ENCODE measurements around the gene LAT.

Gene LAT

DNA sequence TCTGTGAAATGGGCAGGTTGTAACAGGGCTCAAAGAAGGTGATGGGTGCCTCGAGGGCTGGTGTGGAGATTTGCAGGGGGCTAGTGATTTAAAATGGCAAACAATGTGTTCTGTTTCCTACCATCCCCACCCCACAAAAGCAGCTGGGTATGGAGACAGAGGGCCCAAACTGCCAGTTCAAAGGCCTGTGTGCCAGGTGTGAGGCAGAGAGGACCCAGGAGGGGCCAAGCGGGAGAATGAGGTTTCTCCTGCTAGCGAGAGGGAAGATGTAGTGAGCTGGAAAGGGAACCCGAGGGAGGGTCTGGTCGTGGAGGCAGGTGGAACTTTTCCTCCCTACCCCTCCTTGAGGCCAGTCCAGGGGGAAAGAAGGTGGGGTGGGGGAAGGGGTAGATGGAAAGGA is 39.4 kb downstream of the LAT start:
- Histone ChIP-seq H3K27me3 (ENCODE audit: control insufficient read depth, insufficient read depth, low read length) (no peaks in the 10 kb centered on the region), H3K4me1 (ENCODE audit: control insufficient read depth, insufficient read depth, low read length) (no peaks in the 10 kb centered on the region; the same call in 1 of the 2 replicates), H3K27ac (ENCODE audit: low read length) (no peak overlapping the region), H3K4me3 (ENCODE audit: low read length) (no peak overlapping the region), H3K36me3 (ENCODE audit: control insufficient read depth, insufficient read depth, low read length) (no peaks in the 10 kb centered on the region), H3K9me3 (ENCODE audit: control insufficient read depth, insufficient read depth, low read length) (no peaks in the 10 kb centered on the region)
- DNase-seq (ENCODE audit: low read depth, low spot score): no peak
- WGBS (ENCODE audit: insufficient coverage, insufficient read length): no CpG with 5 or more reads among the region's 5 CpGs

DNA sequence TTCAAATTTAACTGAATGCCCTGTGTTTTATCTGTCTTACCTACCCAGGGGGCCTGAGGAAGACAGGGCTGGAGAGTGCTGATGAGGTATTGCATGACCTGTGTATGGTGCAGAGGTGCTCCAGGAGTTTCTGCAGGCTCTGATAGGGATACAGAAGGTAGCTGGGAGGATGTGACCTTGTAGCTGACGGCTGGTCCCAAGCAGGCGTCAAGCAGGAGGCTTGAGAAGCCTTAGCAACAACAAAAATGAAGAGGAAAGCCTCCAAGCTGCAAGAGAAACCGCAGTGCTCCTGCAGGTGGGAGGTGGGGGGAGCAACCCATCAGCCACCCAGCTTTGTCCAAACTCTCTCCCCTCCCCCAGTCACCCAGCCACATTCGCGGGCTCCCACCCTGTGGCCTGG is 40.4 kb downstream of the LAT start:
- no peaks in the 10 kb centered on the region; the same call in 1 of the 2 replicates for H3K4me1 ChIP-seq (ENCODE audit: control insufficient read depth, insufficient read depth, low read length)
- no CpG with 5 or more reads among the region's 5 CpGs for WGBS (ENCODE audit: insufficient coverage, insufficient read length)

DNA sequence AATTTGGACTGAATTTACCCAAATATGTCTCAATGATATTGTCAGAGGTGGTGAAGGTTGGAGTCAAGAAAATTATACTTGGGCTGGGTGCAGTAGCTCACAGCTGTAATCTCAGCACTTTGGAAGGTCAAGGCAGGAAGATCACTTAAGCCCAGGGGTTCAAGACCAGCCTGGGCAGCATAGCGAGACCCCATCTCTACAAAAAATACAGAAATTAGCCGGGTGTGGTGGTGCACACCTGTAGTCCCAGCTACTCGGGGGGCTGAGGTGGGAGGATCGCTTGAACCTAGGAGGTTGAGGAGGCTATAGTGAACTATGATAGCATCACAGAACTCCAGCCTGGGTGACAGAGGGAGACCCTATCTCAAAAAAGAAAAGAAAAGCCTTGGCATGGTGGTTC is 40.9 kb downstream of the LAT start:
- DNase-seq (ENCODE audit: low read depth, low spot score): no peak
- Histone ChIP-seq H3K4me3 (ENCODE audit: low read length) (no peak overlapping the region), H3K27ac (ENCODE audit: low read length) (no peak overlapping the region)

More for the DNA sequence above, 40.4 kb downstream of the LAT start:
- DNase-seq (ENCODE audit: low read depth, low spot score): no peak
- H3K4me3 ChIP-seq (ENCODE audit: low read length): no peak overlapping the region
- no peaks in the 10 kb centered on the region for H3K27me3 ChIP-seq (ENCODE audit: control insufficient read depth, insufficient read depth, low read length)
- H3K27ac ChIP-seq (ENCODE audit: low read length): no peak overlapping the region
- H3K36me3 ChIP-seq (ENCODE audit: control insufficient read depth, insufficient read depth, low read length): no peaks in the 10 kb centered on the region
- H3K9me3 ChIP-seq (ENCODE audit: control insufficient read depth, insufficient read depth, low read length): no peaks in the 10 kb centered on the region

DNA sequence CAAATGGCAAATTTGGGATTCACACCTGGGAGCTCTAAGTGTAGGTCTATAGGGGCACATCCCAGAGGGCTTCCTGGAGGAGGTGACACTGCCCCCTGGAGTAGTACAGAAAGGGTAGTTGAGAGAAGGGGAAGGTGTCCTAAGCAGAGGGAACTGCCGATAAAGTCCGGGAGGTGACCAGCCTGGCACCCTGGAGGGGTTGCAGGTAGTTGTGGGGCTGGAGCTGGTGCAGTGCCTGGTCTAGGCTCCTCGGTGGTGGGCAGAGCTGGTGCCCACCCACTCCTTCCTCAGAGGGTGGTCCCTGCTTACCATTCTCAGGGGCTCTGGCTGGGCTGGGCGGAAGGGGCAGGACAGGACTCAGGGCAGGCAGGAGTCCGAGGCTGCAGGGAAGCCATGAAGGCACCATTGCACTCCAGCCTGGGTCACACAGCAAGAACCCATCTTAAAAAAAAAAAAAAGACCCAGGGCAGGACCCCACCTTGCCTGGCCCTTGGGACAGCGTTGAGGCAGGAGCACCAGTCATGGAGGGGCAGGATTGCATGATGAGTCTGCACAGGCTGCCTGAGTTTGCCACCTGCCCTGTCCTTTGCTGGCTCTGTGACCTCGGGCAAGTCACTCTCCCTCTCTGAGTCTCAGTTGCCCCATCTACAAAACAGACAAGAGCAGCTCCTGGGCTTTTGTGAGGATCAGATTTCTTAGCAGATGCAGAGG is 43.8 kb downstream of the LAT start:
- H3K36me3 ChIP-seq (ENCODE audit: control insufficient read depth, insufficient read depth, low read length): no peaks in the 10 kb centered on the region
- no peaks in the 10 kb centered on the region for H3K27me3 ChIP-seq (ENCODE audit: control insufficient read depth, insufficient read depth, low read length)
- no CpG with 5 or more reads among the region's 7 CpGs for WGBS (ENCODE audit: insufficient coverage, insufficient read length)
- H3K4me1 ChIP-seq (ENCODE audit: control insufficient read depth, insufficient read depth, low read length): no peaks in the 10 kb centered on the region; the same call in 1 of the 2 replicates
- no peak overlapping the region for H3K27ac ChIP-seq (ENCODE audit: low read length)
- no peak overlapping the region for H3K4me3 ChIP-seq (ENCODE audit: low read length)
- no peaks in the 10 kb centered on the region for H3K9me3 ChIP-seq (ENCODE audit: control insufficient read depth, insufficient read depth, low read length)
- DNase-seq (ENCODE audit: low read depth, low spot score): no peak

More for the DNA sequence above, 40.9 kb downstream of the LAT start:
- H3K9me3 ChIP-seq (ENCODE audit: control insufficient read depth, insufficient read depth, low read length): no peaks in the 10 kb centered on the region
- H3K36me3 ChIP-seq (ENCODE audit: control insufficient read depth, insufficient read depth, low read length): no peaks in the 10 kb centered on the region
- WGBS (ENCODE audit: insufficient coverage, insufficient read length): no CpG with 5 or more reads among the region's 4 CpGs
- no peaks in the 10 kb centered on the region for H3K27me3 ChIP-seq (ENCODE audit: control insufficient read depth, insufficient read depth, low read length)
- no peaks in the 10 kb centered on the region; the same call in 1 of the 2 replicates for H3K4me1 ChIP-seq (ENCODE audit: control insufficient read depth, insufficient read depth, low read length)

DNA sequence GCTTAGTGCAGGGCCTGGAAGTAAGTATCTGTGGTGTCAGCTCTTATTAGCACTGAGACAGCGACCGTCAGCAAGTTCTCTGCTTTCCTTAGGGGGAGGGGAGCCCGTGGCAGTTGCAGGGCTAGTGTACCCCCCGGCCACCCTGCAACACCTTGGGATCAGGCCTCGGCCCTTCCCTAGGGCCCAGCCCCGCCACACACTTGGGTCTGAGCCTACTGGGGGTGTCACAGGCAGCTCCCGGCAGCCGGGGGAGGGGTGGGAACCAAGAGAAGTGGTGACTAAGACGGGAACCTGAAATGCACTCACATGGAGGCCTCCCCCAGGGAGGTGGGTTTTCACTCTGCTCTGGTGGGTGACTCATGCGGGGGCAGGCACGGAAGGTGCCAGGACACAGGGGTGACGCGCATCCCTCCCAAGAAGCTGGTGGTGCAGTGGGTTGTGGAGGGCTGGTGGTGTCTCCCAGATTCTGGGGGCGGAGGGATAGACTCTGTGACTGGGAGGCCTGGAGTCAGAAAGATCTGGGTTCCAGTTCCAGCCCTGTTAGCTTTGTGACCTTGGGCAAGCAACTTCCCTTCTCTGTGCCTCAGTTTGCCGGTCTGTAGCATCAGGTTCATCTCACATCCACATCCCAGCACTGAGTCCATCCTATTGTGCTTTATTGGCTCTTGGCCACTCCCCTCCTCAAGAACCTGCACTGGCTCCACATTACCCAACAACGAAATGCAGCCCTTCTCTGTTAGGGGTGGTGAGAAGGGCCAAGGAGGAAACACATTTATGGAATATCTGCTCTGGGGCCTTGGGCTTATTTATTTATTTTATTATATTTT is 44.5 kb downstream of the LAT start:
- H3K9me3 ChIP-seq (ENCODE audit: control insufficient read depth, insufficient read depth, low read length): no peaks in the 10 kb centered on the region
- no peak overlapping the region for H3K27ac ChIP-seq (ENCODE audit: low read length)
- DNase-seq (ENCODE audit: low read depth, low spot score): no peak
- WGBS (ENCODE audit: insufficient coverage, insufficient read length): no CpG with 5 or more reads among the region's 16 CpGs
- H3K27me3 ChIP-seq (ENCODE audit: control insufficient read depth, insufficient read depth, low read length): no peaks in the 10 kb centered on the region
- no peaks in the 10 kb centered on the region for H3K36me3 ChIP-seq (ENCODE audit: control insufficient read depth, insufficient read depth, low read length)
- no peak overlapping the region for H3K4me3 ChIP-seq (ENCODE audit: low read length)
- no peaks in the 10 kb centered on the region; the same call in 1 of the 2 replicates for H3K4me1 ChIP-seq (ENCODE audit: control insufficient read depth, insufficient read depth, low read length)

DNA sequence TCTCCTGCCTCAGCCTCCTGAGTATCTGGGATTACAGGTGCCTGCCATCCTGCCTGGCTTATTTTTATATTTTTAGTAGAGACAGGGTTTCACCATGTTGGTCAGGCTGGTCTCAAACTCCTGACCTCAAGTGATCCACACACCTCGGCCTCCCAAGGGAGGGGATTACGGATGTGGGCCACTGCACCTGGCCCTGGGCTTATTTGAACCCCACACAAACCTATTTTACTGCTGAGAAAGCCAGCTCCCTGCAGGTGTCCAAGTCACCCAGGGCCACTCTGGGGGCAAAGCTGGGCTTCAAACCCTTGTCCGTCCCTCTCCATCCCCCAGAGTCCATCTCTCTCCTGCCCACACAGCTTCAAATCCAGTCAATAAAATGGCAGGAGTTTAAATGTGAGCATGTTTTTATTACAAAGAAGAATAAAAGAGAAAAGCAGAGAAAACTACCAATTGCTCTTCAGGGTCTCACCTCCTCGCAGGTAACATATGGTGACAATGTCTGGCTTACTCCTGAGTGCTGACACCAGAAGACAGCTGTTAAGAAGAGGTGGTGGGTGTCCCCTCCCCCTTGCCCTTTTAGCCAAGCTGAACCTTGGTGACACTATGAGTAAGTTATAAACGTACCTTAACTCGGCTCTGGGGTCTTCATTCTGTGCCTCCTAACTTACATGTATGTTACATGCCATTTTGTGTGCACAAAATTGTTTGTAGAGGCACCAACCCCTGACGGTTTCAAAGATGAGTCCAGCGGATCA is 45.4 kb downstream of the LAT start:
- WGBS (ENCODE audit: insufficient coverage, insufficient read length): no CpG with 5 or more reads among the region's 8 CpGs
- H3K27ac ChIP-seq (ENCODE audit: low read length): no peak overlapping the region

More for the DNA sequence above, 45.4 kb downstream of the LAT start:
- Histone ChIP-seq H3K4me3 (ENCODE audit: low read length) (no peak overlapping the region), H3K27me3 (ENCODE audit: control insufficient read depth, insufficient read depth, low read length) (no peaks in the 10 kb centered on the region), H3K4me1 (ENCODE audit: control insufficient read depth, insufficient read depth, low read length) (no peaks in the 10 kb centered on the region; the same call in 1 of the 2 replicates), H3K9me3 (ENCODE audit: control insufficient read depth, insufficient read depth, low read length) (no peaks in the 10 kb centered on the region), H3K36me3 (ENCODE audit: control insufficient read depth, insufficient read depth, low read length) (no peaks in the 10 kb centered on the region)
- no peak for DNase-seq (ENCODE audit: low read depth, low spot score)
